IPS DF 6.9 (cell line): Measurements from ENCODE around the gene LCK.

Source experiments
- DNase-seq: peaks from one replicate; pipeline ENCODE4 v3.0.0-alpha.2; 2013; ENCODE audit warnings: low read depth, low spot score
- H3K27ac ChIP-seq: one replicate; pipeline ENCODE4 v1.5.1; 2013; ENCODE audit warnings: low read length, control low read depth
- H3K27me3 ChIP-seq: 2 replicates; pipeline ENCODE4 v1.6.1; 2013; ENCODE audit warnings: mild to moderate bottlenecking, low read length; ENCODE audit not compliant: control insufficient read depth, insufficient read depth
- H3K36me3 ChIP-seq: 2 replicates; pipeline ENCODE4 v1.6.1; 2013; ENCODE audit warnings: low read length; ENCODE audit not compliant: control insufficient read depth, insufficient read depth
- H3K4me1 ChIP-seq: 2 replicates; pipeline ENCODE4 v1.6.1; 2013; ENCODE audit warnings: low read length; ENCODE audit not compliant: control insufficient read depth, insufficient read depth
- H3K4me3 ChIP-seq: 2 replicates; pipeline ENCODE4 v1.5.1; 2013; ENCODE audit warnings: mild to moderate bottlenecking, low read length
- H3K9me3 ChIP-seq: 2 replicates; pipeline ENCODE4 v1.6.1; 2013; ENCODE audit warnings: low read length, inconsistent platforms; ENCODE audit not compliant: control insufficient read depth, insufficient read depth
- WGBS: extraction: QIAGEN DNeasy Blood & Tissue Kit; methylation state at CpG from one replicate; pipeline ENCODE4 v1.1.7; 2013; ENCODE audit warnings: mixed read lengths, missing lambda C conversion rate; ENCODE audit not compliant: insufficient read length, insufficient coverage; 5-methylcytosine and 5-hydroxymethylcytosine counted together

Gene LCK

DNA sequence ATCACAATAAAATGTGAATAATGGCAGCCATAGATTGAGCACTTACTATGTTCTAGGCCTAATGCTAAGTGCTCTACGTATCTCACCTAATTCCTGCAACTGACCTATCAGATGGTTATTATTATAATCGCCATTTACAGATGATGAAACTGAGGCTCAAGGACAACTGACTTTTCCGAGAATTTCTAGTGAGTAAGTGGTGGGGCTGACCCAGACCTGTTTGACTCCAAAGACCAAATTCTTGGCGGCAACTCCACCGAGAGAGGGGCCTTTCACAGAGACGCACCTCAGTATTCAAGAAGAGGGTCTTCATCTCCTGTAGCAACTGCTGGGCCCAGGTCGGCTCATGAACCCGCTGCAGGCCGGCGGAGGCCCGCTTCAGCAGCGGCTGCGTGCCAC, 29.5 kb upstream of the LCK start:
- no peaks in the 10 kb centered on the region for H3K4me1 ChIP-seq
- no peak for DNase-seq
- peak overlapping the region; percentile 92; the same call in 1 of the 2 replicates for H3K4me3 ChIP-seq
- no peaks in the 10 kb centered on the region for H3K27me3 ChIP-seq
- no CpG with 5 or more reads among the region's 13 CpGs for WGBS
- H3K36me3 ChIP-seq: peaks cover 12% of the 10 kb centered on the region
- no peaks in the 10 kb centered on the region for H3K9me3 ChIP-seq
- no peak overlapping the region for H3K27ac ChIP-seq

DNA sequence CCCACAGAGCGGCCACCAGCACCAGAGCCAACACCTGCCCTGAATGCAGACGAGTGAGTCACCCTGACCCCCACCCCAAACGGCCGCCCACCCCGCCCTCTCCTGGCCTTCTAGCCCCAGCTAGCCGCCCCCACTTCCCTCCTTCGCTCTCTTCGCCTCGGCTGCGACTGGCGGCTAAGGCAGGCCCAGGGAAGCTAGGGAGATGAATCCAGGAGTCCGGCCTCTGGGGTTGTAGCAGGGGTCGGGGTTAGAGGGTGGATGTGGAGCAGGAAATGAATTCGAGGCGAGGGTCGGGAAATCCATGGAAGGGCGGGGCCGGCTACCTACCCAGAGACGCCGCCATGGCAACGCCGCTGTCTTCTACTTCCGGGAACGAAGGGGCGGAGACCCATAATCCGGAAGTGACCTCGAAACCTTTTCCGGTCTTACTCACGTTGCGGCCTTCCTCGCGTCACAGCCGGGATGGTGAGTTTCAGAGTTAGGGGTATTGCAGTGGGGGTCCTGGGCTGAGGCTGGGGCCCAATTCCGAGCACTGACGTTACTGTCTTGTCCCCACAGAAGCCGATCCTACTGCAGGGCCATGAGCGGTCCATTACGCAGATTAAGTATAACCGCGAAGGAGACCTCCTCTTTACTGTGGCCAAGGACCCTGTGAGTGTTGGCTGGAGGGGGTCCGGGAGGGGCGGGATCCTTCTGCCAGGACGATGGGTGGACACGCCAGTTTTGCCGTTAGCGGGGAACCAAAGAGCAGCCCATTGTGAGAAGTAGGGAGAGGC, 28.9 kb upstream of the LCK start, which contains the start of the genes EIF3I and TMEM234:
Gene EIF3I (plus strand): TSS at position 428 of the 776 bp plus-strand sequence. CDS start 35 bp downstream, at position 463.
Gene TMEM234 (minus strand): TSS at position 374 of the 776 bp plus-strand sequence. CDS start 31 bp downstream, at position 343.
- Histone ChIP-seq H3K27ac (no peak within 1 kb of the TSS), H3K27me3 (no peaks in the 10 kb centered on the region), H3K9me3 (no peaks in the 10 kb centered on the region), H3K36me3 (peaks cover 9% of the 10 kb centered on the region), H3K4me3 (peak within 1 kb of the TSS; percentile 92), H3K4me1 (no peaks in the 10 kb centered on the region)
- peak; percentile 87 for DNase-seq
- WGBS: no CpG with 5 or more reads among the region's 46 CpGs

DNA sequence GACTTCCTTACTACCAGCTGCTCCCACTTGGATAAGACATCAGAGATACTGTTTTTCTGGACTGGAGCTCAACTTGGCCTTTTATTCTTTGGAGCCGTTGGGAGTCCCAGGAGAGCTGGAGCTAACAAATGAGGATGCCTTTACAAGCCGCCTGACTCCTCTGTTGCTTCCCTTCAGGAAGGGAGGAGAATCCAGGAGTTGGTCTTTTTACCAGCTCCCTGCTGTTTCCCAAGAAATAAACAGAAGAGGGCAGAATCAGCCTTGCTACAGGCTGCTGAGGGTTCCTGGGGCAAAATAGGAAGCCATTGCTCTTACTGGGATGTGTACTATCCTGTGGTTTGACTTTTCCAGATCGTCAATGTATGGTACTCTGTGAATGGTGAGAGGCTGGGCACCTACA, 27.4 kb upstream of the LCK start:
- WGBS: no CpG with 5 or more reads among the region's 3 CpGs
- Histone ChIP-seq H3K27ac (no peak overlapping the region), H3K27me3 (no peaks in the 10 kb centered on the region), H3K36me3 (peaks cover 16% of the 10 kb centered on the region), H3K9me3 (no peaks in the 10 kb centered on the region), H3K4me3 (no peak overlapping the region), H3K4me1 (no peaks in the 10 kb centered on the region)
- no peak for DNase-seq

DNA sequence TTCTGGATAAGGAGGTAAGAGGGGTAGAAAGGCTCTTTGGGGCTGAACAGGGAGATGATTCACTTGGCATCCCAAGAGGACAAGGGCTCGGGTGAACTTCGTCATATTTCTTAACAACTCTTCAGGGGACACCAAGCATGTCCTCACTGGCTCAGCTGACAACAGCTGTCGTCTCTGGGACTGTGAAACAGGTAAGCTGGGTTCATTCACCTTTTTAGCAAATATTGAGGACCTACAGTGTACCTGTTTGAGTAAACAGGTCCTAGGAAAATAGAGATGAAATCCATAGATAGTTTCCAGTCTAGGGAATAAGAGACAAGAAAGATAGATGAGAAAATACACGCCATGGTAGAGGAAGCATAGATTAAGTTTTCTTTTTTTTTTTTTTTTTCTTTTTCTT, 26.8 kb upstream of the LCK start:
- DNase-seq: no peak
- Histone ChIP-seq H3K27me3 (no peaks in the 10 kb centered on the region), H3K4me1 (no peaks in the 10 kb centered on the region), H3K4me3 (no peak overlapping the region), H3K27ac (no peak overlapping the region), H3K9me3 (no peaks in the 10 kb centered on the region), H3K36me3 (peaks cover 20% of the 10 kb centered on the region)
- no CpG with 5 or more reads among the region's 4 CpGs for WGBS

DNA sequence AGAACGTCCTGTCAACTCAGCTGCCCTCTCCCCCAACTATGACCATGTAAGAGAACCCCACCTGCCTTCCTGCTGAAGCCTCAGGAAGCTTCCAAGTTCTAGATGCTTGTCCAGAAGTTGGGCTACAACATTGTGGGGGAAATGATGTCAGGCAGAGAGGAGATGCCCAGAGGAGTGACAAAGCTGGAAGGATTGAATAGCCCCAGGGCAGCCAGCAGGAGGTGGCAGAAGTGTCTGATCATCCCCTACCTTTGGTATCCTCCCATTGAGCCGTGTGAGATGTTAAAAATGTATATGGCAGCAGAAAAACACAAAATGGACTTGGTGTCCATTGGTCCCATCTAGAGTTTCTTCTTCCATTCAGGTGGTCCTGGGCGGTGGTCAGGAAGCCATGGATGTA, 22.3 kb upstream of the LCK start:
- Histone ChIP-seq H3K36me3 (peaks cover 33% of the 10 kb centered on the region), H3K27ac (no peak overlapping the region), H3K4me1 (no peaks in the 10 kb centered on the region), H3K9me3 (no peaks in the 10 kb centered on the region), H3K27me3 (no peaks in the 10 kb centered on the region), H3K4me3 (no peak overlapping the region)
- DNase-seq: no peak
- WGBS: no CpG with 5 or more reads among the region's 3 CpGs

DNA sequence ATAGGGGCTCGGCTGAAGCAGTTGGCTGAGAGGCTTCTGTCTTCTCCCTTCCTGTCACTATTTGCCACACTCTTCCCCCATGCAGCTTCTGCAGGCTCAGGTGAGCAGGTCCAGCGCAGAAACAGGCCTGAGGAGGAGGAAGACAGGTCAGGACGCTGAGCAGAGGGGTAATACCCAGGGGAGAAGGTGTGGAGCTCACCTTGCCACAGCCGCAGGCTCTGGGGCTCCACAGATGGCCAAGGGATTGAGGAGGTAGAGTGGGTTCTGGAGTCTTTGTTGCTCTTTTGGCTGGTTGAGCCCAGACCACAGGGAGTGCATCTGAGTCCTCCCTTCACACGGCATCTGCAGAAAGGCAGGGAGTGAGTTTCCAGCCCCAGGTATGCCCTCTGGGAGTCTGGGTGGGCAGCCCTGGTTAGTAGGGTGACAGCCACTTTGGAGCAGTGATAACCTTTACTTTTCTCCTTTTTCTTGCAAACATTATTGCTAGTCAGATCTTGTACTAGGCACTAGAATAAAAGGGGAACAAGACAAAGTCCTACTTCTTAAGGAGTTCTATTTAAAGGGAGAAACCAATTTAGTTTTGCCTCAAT, 19.1 kb upstream of the LCK start:
- no peaks in the 10 kb centered on the region for H3K9me3 ChIP-seq
- no peaks in the 10 kb centered on the region for H3K4me1 ChIP-seq
- no peak for DNase-seq
- no CpG with 5 or more reads among the region's 5 CpGs for WGBS
- H3K4me3 ChIP-seq: no peak overlapping the region
- H3K27ac ChIP-seq: no peak overlapping the region
- H3K27me3 ChIP-seq: no peaks in the 10 kb centered on the region
- peaks cover 23% of the 10 kb centered on the region; the same call in 1 of the 2 replicates for H3K36me3 ChIP-seq

DNA sequence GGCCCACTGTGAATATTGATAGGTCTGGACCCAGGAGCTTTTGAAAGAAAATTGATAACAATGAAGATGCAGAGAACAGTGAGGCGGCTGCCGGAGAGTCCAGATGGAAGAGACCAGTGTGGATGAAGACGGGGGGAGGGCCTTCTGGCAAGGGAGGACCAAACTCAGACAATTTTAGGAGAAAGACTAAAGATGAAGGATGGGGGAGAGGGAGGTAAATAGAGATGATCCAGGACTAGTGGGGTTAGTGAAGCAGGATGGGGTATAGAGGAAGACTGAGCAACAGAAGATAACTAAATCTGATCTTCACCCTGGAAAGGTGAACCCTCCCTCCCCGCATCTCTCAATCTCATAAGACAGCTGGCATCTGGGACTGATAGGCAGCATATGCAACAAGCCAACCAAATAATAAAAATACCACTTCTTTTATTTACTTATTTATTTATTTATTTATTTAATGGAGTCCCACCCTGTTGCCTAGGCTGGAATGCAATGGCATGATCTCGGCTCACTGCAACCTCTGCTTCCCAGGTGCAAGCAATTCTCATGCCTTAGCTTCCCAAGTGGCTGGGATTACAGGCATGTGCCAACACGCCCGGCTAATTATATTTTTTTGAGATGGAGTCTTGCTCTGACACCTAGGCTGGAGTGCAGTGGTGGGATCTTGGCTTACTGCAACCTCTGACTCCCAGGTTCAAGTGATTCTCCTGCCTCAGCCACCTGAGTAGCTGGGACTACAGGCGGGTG, 18.3 kb upstream of the LCK start:
- no peak overlapping the region for H3K4me3 ChIP-seq
- WGBS: no CpG with 5 or more reads among the region's 8 CpGs
- no peaks in the 10 kb centered on the region for H3K4me1 ChIP-seq
- no peak for DNase-seq
- H3K27me3 ChIP-seq: no peaks in the 10 kb centered on the region
- H3K9me3 ChIP-seq: no peaks in the 10 kb centered on the region
- no peak overlapping the region for H3K27ac ChIP-seq
- peaks cover 23% of the 10 kb centered on the region; the same call in 1 of the 2 replicates for H3K36me3 ChIP-seq

DNA sequence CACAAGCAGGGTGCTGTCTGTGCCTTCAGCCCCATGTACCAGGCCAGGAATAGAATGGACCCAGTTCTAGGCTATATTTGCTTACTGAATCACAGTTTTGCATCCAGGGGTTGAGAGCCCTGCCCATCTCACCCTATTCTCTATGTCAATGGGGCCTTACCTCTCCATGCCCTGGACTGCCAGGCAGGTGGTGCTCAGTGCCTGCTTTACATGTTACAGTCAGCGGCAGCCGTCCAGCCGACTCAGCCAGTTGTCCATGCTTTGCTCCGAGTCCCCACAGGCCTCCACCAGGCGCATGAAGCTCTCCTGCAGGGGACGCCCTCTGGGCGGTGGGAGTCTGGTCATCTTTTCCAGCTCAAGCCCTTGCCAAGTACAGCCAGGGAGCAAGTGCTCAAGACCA, 16.3 kb upstream of the LCK start:
- Histone ChIP-seq H3K27me3 (no peaks in the 10 kb centered on the region), H3K4me1 (no peaks in the 10 kb centered on the region), H3K27ac (no peak overlapping the region), H3K9me3 (no peaks in the 10 kb centered on the region), H3K4me3 (no peak overlapping the region), H3K36me3 (peaks cover 12% of the 10 kb centered on the region; the same call in 1 of the 2 replicates)
- DNase-seq: no peak
- no CpG with 5 or more reads among the region's 7 CpGs for WGBS

DNA sequence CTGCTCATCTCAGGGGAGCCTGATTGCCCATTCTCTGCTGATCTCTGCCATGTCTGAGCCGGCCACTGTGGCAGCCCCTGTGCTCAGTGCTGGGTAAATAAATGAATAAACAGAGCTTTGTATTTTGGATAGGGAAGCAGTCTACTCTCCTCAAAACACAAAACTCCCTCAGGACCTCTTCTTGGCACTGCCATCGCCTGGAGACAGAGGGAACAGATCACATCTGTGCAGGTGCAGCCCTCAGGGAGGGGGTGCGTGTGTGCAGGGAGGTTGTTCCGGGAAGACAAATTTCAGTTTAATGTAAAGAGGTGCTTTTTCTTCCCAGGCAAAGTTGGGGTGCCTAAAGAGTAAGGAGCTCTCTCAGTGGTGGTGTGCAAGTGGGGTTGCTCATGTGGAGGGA, 11.7 kb upstream of the LCK start:
- H3K4me1 ChIP-seq: no peaks in the 10 kb centered on the region
- no CpG with 5 or more reads among the region's 4 CpGs for WGBS
- H3K4me3 ChIP-seq: peak overlapping the region; percentile 71; the same call in 1 of the 2 replicates
- H3K27ac ChIP-seq: no peak overlapping the region
- no peaks in the 10 kb centered on the region for H3K9me3 ChIP-seq
- H3K27me3 ChIP-seq: no peaks in the 10 kb centered on the region
- no peaks in the 10 kb centered on the region for H3K36me3 ChIP-seq
- no peak for DNase-seq

DNA sequence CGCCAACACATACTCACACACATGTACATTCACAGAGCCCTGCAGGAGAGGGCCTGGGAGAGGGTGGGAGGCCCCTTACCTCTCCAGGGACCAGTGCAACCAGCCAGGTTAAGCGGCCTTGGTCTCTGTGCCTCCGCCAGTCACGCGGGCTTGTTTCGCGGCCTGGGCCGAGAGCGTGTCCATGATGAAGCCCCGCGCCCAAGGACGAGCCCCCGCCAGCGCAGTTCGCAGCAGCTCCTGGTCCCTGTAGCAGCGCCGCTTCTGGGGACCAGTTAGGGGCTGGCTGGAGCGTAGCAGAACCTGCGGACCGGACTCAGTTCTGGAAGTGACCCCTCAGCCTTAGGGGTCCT, 11.3 kb upstream of the LCK start:
- H3K36me3 ChIP-seq: no peaks in the 10 kb centered on the region
- WGBS: no CpG with 5 or more reads among the region's 20 CpGs
- no peaks in the 10 kb centered on the region for H3K4me1 ChIP-seq
- no peaks in the 10 kb centered on the region for H3K9me3 ChIP-seq
- no peak overlapping the region for H3K27ac ChIP-seq
- peak overlapping the region; percentile 71 for H3K4me3 ChIP-seq
- no peaks in the 10 kb centered on the region for H3K27me3 ChIP-seq
- DNase-seq: no peak
